ENCODE data around the gene BLTP3A. TPM values are rescaled to one million over a fixed set of nuclear protein-coding genes. Genes with fewer than 3 reads are reported as not detected.

The BLTP3A gene
- total and polyA plus RNA-seq, 2 of the 13 experiments (the other 11 are each of a cell fraction or from before 2014, with no cell fraction given) = 22.1 to 24.0 TPM

DNA sequence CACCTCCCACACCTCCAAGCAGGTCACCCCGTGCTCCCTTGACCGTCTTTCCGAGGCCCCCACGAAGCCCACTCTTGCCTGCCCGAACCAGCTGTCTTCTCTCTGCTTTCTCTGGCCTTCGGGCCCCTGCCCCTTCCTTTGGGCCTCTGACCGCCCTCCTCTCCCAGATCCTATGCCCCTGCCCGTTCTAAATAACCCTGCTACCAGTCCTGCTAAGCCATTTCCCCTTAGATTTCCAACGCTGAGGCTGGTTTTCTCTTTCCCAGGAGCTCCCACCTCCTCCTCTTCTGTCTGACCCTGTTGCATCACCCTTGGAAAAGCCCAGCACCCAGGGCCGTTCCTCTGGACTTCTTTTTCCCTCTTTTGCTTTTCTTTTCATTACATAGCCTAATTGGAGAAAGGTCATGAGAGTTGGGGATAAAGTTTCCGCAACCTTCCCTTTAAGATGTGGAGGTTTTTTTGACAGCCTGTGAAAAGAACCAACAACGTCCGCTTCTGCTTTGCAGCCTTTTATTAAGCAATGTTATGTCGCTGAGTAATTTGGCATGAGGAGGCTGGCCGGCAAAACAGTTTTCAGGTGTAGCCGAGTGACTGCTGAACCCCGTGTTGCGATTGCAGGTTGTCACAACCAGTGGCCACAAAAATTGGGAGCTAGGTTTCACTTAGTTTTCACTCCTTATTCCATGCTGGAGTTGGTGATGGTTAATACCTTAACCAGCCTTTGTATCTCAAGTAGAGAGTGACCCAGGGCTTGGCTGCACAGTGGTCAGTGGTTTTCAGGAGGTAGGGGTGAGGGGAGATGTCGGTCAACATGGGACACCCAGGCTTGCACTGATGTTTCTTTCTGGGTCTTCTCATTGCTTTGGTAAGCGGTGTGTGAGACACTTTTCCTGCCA lies 970 bp downstream of the BLTP3A start (continued):
- TF ChIP-seq TRAFD1 (CRISPR knock-in tag; IDR thresholded peaks at IDR 0.05; ENCODE audit: borderline replicate concordance) (0 out of 2 replicates have a peak, but pooled peaks have one; percentile 47), ZNF484 (CRISPR knock-in tag; IDR thresholded peaks at IDR 0.05; ENCODE audit: borderline replicate concordance, low read depth) (no peak), NR2F6 (IDR thresholded peaks at IDR 0.05) (0 out of 2 replicates have a peak, but pooled peaks have one; percentile 9), NR2F6 (CRISPR knock-in tag; IDR thresholded peaks at IDR 0.05) (no peak), HNRNPLL (IDR thresholded peaks at IDR 0.05; ENCODE audit: low read depth, low read length, poor library complexity, severe bottlenecking) (no peak), ZNF737 (CRISPR knock-in tag; IDR thresholded peaks at IDR 0.05; ENCODE audit: borderline replicate concordance) (0 out of 2 replicates have a peak, but pooled peaks have one; percentile 39), LCORL (IDR thresholded peaks at IDR 0.05) (no peak; the same call in 1 of the 2 replicates), LCORL (CRISPR knock-in tag; IDR thresholded peaks at IDR 0.05) (no peak), ZNF891 (CRISPR knock-in tag; IDR thresholded peaks at IDR 0.05) (0 out of 2 replicates have a peak, but pooled peaks have one; percentile 7), ZNF317 (CRISPR knock-in tag; IDR thresholded peaks at IDR 0.05) (no peak), RFX3 (CRISPR knock-in tag; IDR thresholded peaks at IDR 0.05) (no peak), MAFK (conservative IDR thresholded peaks at IDR 0.05 in 1 of 2, IDR thresholded peaks at IDR 0.05 in 1 of 2; ENCODE audit: low read length in 2 of 2) (no peak), SETDB1 (CRISPR knock-in tag; IDR thresholded peaks at IDR 0.05; ENCODE audit: borderline replicate concordance) (no peak), KDM5A (IDR thresholded peaks at IDR 0.05; ENCODE audit: borderline replicate concordance, low read length) (no peak), ZNF329 (CRISPR knock-in tag; IDR thresholded peaks at IDR 0.05; ENCODE audit: low read depth) (no peak), ELK4 (CRISPR knock-in tag; IDR thresholded peaks at IDR 0.05; ENCODE audit: borderline replicate concordance) (no peak), SP1 (IDR thresholded peaks at IDR 0.05) (no peak), SP1 (CRISPR knock-in tag; IDR thresholded peaks at IDR 0.05) (no peak), PHB2 (IDR thresholded peaks at IDR 0.05; ENCODE audit: partially characterized antibody) (no peak), EP300 (IDR thresholded peaks at IDR 0.05; ENCODE audit: low read depth in 2 of 2, low read length in 2 of 2) (peak in 1 of 2 experiments; percentile 2; a peak in 1 of 4 replicates), EP300 (CRISPR knock-in tag; IDR thresholded peaks at IDR 0.05; ENCODE audit: borderline replicate concordance) (no peak), ZNF383 (CRISPR knock-in tag; IDR thresholded peaks at IDR 0.05; ENCODE audit: borderline replicate concordance) (peak; percentile 71; the same call in 1 of the 2 replicates), ZNF343 (CRISPR knock-in tag; IDR thresholded peaks at IDR 0.05) (no peak), ZNF605 (CRISPR knock-in tag; IDR thresholded peaks at IDR 0.05) (peak; percentile 85; the same call in 1 of the 2 replicates), ZFX (CRISPR knock-in tag; IDR thresholded peaks at IDR 0.05; ENCODE audit: low read depth) (peak; percentile 63; the same call in 1 of the 2 replicates)

Measured in HepG2 (cell line).